ENCODE measurements around the gene NQO1. TPM values are rescaled to one million over a fixed set of nuclear protein-coding genes. Genes with fewer than 3 reads are reported as not detected.

NQO1 gene
- total RNA-seq, 1 experiment from 2014 or later, result 519 TPM

- no TSS peak for BruUV-seq (replicated peaks)
- H3K9ac ChIP-seq (ENCODE audit: low read length), result no peak overlapping the region
- no peak overlapping the region for H2AFZ ChIP-seq (ENCODE audit: low read depth, low read length, poor library complexity, severe bottlenecking)
- TF ChIP-seq POLR2AphosphoS5 (IDR thresholded peaks at IDR 0.05; ENCODE audit: low read depth, low read length) (no peak), CEBPB (IDR thresholded peaks at IDR 0.05; ENCODE audit: low read depth) (no peak), YY1 (IDR thresholded peaks at IDR 0.05; ENCODE audit: extremely low read depth, insufficient replicate concordance, low read depth, low read length) (no peak), CTCF (IDR thresholded peaks at IDR 0.05 in 2 of 3, conservative IDR thresholded peaks at IDR 0.05 in 1 of 3; ENCODE audit: borderline replicate concordance in 1 of 3, insufficient read depth in 1 of 3, low read depth in 2 of 3, low read length in 2 of 3) (peak; percentile 45 to 75 (median 67); a peak in 4 of 6 replicates), RAD21 (IDR thresholded peaks at IDR 0.05; ENCODE audit: low read depth) (peak; percentile 83), SIN3A (IDR thresholded peaks at IDR 0.05; ENCODE audit: low read depth) (0 out of 2 replicates have a peak, but pooled peaks have one; percentile 12)
- H3K9me2 ChIP-seq (ENCODE audit: insufficient read depth), result no peaks in the 10 kb centered on the region
- H3K27ac ChIP-seq (ENCODE audit: low read depth, low read length), result peak overlapping the region; percentile 60
- POLR2A ChIA-PET, result interaction anchor here (1.8 kb wide), 1 partner anchor 17 kb away, joined by 7 read pairs; the partner anchor contains the start of gene NQO1
- intact Hi-C loops (cut with micrococcal nuclease), result loop anchor here (1.0 kb wide), 2 partner anchors 46 to 221 kb away; no protein-coding TSS in a partner anchor
- H4K20me1 ChIP-seq (ENCODE audit: insufficient read depth), result no peaks in the 10 kb centered on the region
- peak; percentile 52 for DNase-seq (ENCODE audit: low read depth, low spot score)
- CTCF ChIA-PET, result interaction anchor here (0.6 to 3.6 kb wide), 8 partner anchors 11 to 313 kb away, joined by 3 to 19 read pairs (median 4); partner anchors contain the start of gene NOB1
- H3K4me2 ChIP-seq (ENCODE audit: low read length), result no peak overlapping the region; the same call in 1 of the 2 replicates
- H3K4me3 ChIP-seq (replicated peaks in 1 of 2; ENCODE audit: low read depth in 1 of 2, low read length in 2 of 2), result no peak overlapping the region
- peaks cover 9 to 22% of the 10 kb centered on the region in 2 experiments; a peak in 2 of 4 replicates for H3K36me3 ChIP-seq (ENCODE audit: control insufficient read depth in 1 of 2, insufficient read depth in 2 of 2, low read length in 2 of 2)
- no peaks in the 10 kb centered on the region for H3K9me3 ChIP-seq (ENCODE audit: control insufficient read depth in 1 of 2, insufficient read depth in 1 of 2, low read depth in 1 of 2, low read length in 2 of 2)
- RAD21 ChIA-PET (ENCODE audit: low non-redundant PET in 1 of 2, low total read pairs in 2 of 2, uncharacterized antibody in 2 of 2, unreplicated experiment in 2 of 2), result no interaction called here
- H3K4me1 ChIP-seq (ENCODE audit: control insufficient read depth in 1 of 2, insufficient read depth in 2 of 2, low read length in 2 of 2), result peaks cover 45 to 52% of the 10 kb centered on the region in 2 experiments
- peaks cover 19% of the 10 kb centered on the region for H3K79me2 ChIP-seq (ENCODE audit: insufficient read depth, low read length)
- ATAC-seq, result peak; percentile 30
- no peaks in the 10 kb centered on the region for H3K27me3 ChIP-seq (ENCODE audit: insufficient read depth, low read length)
These were observed 16.8 kb downstream of the NQO1 start for GRCh38 chr16:69709456-69710084.
